ENCODE data around the gene ZFP92.

Gene ZFP92

GRCh38 chrX:153408871-153409351 lies 2.4 kb upstream of the ZFP92 start:
- DNase-seq (ENCODE audit: low spot score): no peak

GRCh38 chrX:153409414-153410101 lies 1.7 kb upstream of the ZFP92 start:
- DNase-seq (ENCODE audit: low spot score): no peak

GRCh38 chrX:153410373-153410772 lies 899 bp upstream of the ZFP92 start:
- DNase-seq (ENCODE audit: low spot score): no peak

- no peak for DNase-seq (ENCODE audit: low spot score)
Measured at GRCh38 chrX:153410888-153411254, 401 bp upstream of the ZFP92 start.

GRCh38 chrX:153411988-153412574 lies 809 bp downstream of the ZFP92 start:
- DNase-seq (ENCODE audit: low spot score): no peak

GRCh38 chrX:153412746-153413720 lies 1.8 kb downstream of the ZFP92 start:
- DNase-seq (ENCODE audit: low spot score): no peak

GRCh38 chrX:153413731-153414130 lies 2.5 kb downstream of the ZFP92 start:
- DNase-seq (ENCODE audit: low spot score): no peak

- no peak for DNase-seq (ENCODE audit: low spot score)
Measured at GRCh38 chrX:153414856-153415510, 3.7 kb downstream of the ZFP92 start.

- no peak for DNase-seq (ENCODE audit: low spot score)
Measured at GRCh38 chrX:153416781-153417450, 5.6 kb downstream of the ZFP92 start.

- DNase-seq (ENCODE audit: low spot score): no peak
Measured at GRCh38 chrX:153417637-153418036, 6.4 kb downstream of the ZFP92 start.

- DNase-seq (ENCODE audit: low spot score): no peak
Measured at GRCh38 chrX:153420851-153421599, 9.8 kb downstream of the ZFP92 start.

- no peak for DNase-seq (ENCODE audit: low spot score)
Measured at GRCh38 chrX:153421856-153422255, 10.6 kb downstream of the ZFP92 start.

GRCh38 chrX:153423652-153424051 lies 12.4 kb downstream of the ZFP92 start:
- DNase-seq (ENCODE audit: low spot score): no peak

- DNase-seq (ENCODE audit: low spot score): no peak
Measured at GRCh38 chrX:153426204-153426603, 14.9 kb downstream of the ZFP92 start.

- no peak for DNase-seq (ENCODE audit: low spot score)
Measured at GRCh38 chrX:153430796-153431195, 19.5 kb downstream of the ZFP92 start.

- no peak for DNase-seq (ENCODE audit: low spot score)
Measured at GRCh38 chrX:153433161-153433680, 21.9 kb downstream of the ZFP92 start.

GRCh38 chrX:153433781-153434285 lies 22.6 kb downstream of the ZFP92 start:
- no peak for DNase-seq (ENCODE audit: low spot score)

- no peak for DNase-seq (ENCODE audit: low spot score)
Measured at GRCh38 chrX:153434801-153435200, 23.5 kb downstream of the ZFP92 start.

GRCh38 chrX:153435845-153436244 lies 24.6 kb downstream of the ZFP92 start:
- DNase-seq (ENCODE audit: low spot score): no peak

GRCh38 chrX:153438532-153438931 lies 27.3 kb downstream of the ZFP92 start:
- no peak for DNase-seq (ENCODE audit: low spot score)

Data from hematopoietic multipotent progenitor cell treated with erythropoietin and hydrocortisone succinate and interleukin-3 and kit ligand, for 17 days (in vitro differentiated cells).